Measurements from ENCODE around the gene PDCD4. TPM values are rescaled to one million over a fixed set of nuclear protein-coding genes. Genes with fewer than 3 reads are reported as not detected.
A peak's percentile ranks its signal among the peaks of the same experiment; 100 is the strongest.

Gene PDCD4
- total RNA-seq, 4 donors from 2014 or later = 17.4 to 157 (median 138) TPM

DNA sequence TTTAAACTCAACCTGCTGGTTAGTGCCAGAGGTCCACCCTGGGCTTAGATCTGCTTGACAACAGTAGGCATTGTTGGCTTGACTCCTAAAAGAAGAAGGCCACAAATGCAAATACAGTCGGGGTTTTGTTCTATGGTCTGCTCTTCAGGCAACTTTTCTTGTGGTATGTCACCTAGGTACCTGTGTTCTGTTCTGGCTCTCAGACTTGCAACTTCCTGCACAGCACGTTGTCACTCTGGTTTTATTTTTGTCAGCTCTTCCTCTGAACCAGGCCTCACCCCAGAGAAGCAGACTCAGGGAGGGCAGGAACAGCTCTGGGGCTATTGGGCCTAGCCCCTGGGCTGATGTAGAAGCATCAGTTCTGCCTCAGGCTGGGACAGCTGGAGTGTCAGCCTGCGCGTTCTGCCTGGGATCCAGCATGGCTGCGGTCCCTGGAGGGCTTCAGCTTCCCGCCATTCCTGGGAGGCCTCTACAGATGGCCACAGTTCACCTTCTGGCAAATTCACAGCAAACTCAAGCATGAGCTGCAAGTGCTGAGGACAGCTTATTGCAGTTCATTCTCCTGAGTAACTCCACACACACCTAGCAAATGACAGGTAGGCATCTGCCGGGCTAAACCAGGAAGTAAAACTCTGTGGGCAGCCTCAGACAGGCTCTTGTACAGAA is 11.0 kb upstream of the PDCD4 start:
- H3K9me3 ChIP-seq = no peaks in the 10 kb centered on the region
- intact Hi-C loops (cut with DNase I; ENCODE audit: low total_unique reads) = no loop called here
- H3K27ac ChIP-seq = peak overlapping the region; percentile 74 to 80
- no peaks in the 10 kb centered on the region for H3K4me1 ChIP-seq
- TF ChIP-seq POLR2A (IDR thresholded peaks at IDR 0.05) = no peak
- TF ChIP-seq, protein P1, sequence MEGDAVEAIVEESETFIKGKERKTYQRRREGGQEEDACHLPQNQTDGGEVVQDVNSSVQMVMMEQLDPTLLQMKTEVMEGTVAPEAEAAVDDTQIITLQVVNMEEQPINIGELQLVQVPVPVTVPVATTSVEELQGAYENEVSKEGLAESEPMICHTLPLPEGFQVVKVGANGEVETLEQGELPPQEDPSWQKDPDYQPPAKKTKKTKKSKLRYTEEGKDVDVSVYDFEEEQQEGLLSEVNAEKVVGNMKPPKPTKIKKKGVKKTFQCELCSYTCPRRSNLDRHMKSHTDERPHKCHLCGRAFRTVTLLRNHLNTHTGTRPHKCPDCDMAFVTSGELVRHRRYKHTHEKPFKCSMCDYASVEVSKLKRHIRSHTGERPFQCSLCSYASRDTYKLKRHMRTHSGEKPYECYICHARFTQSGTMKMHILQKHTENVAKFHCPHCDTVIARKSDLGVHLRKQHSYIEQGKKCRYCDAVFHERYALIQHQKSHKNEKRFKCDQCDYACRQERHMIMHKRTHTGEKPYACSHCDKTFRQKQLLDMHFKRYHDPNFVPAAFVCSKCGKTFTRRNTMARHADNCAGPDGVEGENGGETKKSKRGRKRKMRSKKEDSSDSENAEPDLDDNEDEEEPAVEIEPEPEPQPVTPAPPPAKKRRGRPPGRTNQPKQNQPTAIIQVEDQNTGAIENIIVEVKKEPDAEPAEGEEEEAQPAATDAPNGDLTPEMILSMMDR (IDR thresholded peaks at IDR 0.05) = no peak
- H3K27me3 ChIP-seq = no peaks in the 10 kb centered on the region
- H3K36me3 ChIP-seq = no peaks in the 10 kb centered on the region
- DNase-seq = no peak
- H3K4me3 ChIP-seq = no peak overlapping the region

DNA sequence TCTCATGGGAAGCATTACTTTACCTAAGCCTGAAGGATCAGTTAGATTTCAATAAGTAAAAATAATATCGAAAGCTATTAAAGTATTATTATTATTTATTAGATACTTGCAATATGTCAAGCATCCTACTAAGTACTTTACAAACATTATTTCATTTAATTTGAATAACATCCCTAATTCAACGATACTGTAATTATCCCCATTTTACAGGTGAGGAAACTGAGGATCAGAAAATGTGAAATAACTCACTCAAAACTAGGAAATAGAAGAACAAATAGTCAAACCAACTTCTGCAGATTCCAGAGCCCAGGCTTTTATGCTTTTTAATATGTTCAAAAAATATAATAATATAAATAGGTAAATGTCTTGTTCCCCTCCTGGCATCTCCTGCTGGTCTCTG is 10.3 kb upstream of the PDCD4 start:
- H3K9me3 ChIP-seq = no peaks in the 10 kb centered on the region
- H3K27ac ChIP-seq = peak overlapping the region in 1 of 2 donors; percentile 80
- peaks cover 0 to 7% of the 10 kb centered on the region in 2 donors for H3K4me1 ChIP-seq
- H3K36me3 ChIP-seq = no peaks in the 10 kb centered on the region
- H3K27me3 ChIP-seq = no peaks in the 10 kb centered on the region
- H3K4me3 ChIP-seq = no peak overlapping the region
- intact Hi-C loops (cut with DNase I; ENCODE audit: low total_unique reads) = no loop called here
- DNase-seq = no peak
- no peak for TF ChIP-seq POLR2A (IDR thresholded peaks at IDR 0.05)
- TF ChIP-seq, protein P1 (IDR thresholded peaks at IDR 0.05) = no peak

DNA sequence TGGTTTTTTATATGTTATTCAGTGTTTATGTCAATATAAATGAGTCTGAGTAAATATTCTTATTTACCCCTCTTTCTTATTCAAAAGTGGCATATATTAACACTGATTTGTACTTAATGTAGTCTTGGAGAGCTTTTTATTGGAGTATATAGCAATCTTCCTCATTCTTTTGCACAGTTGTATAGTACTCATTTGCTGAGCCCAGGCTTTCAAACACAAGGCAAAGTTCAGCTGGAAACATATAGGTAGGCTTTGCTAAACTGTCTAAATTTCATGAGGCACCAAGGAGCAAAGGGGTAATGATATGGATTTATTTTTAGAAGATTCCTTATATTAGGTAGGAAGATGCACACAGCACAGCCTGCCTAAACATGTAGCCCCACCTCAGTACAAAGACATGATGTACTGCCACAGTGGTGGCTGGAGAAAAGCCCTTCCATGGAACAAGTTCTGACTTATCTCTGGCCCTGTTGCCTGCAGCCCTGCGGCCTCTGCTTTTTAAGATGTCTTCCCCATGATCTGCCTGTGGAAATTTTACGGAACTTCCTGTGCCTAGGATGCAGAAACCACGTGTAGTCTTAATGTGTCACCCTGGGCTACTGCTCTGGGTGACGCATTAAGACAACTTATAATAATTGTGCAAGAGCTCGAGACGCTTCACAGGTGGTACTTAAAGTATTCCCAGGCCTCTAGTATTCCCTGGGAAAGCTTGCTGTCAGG is 9.6 kb upstream of the PDCD4 start:
- H3K27ac ChIP-seq = no peak overlapping the region
- no peaks in the 10 kb centered on the region for H3K36me3 ChIP-seq
- peaks cover 0 to 7% of the 10 kb centered on the region in 2 donors for H3K4me1 ChIP-seq
- no peak for DNase-seq
- no peak overlapping the region for H3K4me3 ChIP-seq
- intact Hi-C loops (cut with DNase I; ENCODE audit: low total_unique reads) = no loop called here
- TF ChIP-seq, protein P1 (IDR thresholded peaks at IDR 0.05) = no peak
- no peak for TF ChIP-seq POLR2A (IDR thresholded peaks at IDR 0.05)
- no peaks in the 10 kb centered on the region for H3K27me3 ChIP-seq
- no peaks in the 10 kb centered on the region for H3K9me3 ChIP-seq

DNA sequence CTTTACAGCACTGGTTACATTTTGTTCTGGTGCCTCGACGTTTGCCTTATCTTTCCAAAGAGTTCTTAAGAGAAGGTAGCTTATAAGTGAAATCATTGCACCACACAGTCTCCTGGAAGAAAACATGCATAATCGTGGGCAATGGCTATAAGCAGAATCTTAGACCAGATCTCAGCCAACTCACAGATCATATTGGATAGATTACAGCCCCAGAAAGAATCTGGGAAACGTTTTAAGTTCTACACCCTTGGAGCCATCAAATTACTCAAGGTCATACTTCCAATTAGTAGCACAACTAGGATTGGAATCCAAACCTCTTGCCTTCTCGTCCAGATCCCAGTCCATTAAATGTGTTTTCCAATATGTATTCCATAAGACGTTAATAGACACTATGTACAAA is 8.8 kb upstream of the PDCD4 start:
- H3K36me3 ChIP-seq = no peaks in the 10 kb centered on the region
- no peaks in the 10 kb centered on the region for H3K27me3 ChIP-seq
- no peak for TF ChIP-seq POLR2A (IDR thresholded peaks at IDR 0.05)
- TF ChIP-seq, protein P1 (IDR thresholded peaks at IDR 0.05) = no peak
- DNase-seq = no peak
- H3K4me3 ChIP-seq = no peak overlapping the region
- peaks cover 0 to 7% of the 10 kb centered on the region in 2 donors for H3K4me1 ChIP-seq
- intact Hi-C loops (cut with DNase I; ENCODE audit: low total_unique reads) = no loop called here
- no peaks in the 10 kb centered on the region for H3K9me3 ChIP-seq
- peak overlapping the region in 1 of 2 donors; percentile 67 for H3K27ac ChIP-seq

DNA sequence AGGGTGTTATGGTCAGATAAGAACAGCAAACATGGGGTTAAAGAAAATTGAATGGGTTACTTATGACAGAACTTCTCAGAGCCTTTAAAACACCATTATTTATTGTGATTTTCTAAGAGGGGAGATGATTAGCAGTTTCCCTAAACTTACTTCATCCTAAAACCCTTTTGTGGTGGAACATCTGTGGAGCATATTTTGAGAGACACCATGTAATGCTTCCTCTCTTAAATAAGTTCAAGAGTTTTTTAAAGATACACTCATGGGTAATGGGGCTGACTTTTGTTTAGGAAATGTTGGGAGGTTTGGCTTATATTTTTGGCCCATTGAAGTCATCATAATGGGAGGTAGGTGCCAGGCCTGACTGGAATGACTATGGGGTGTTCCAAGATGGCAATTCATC is 8.4 kb upstream of the PDCD4 start:
- Histone ChIP-seq H3K27me3 (no peaks in the 10 kb centered on the region), H3K27ac (peak overlapping the region; percentile 67 to 74), H3K4me3 (no peak overlapping the region), H3K9me3 (no peaks in the 10 kb centered on the region), H3K36me3 (no peaks in the 10 kb centered on the region), H3K4me1 (peaks cover 0 to 7% of the 10 kb centered on the region in 2 donors)
- no peak for DNase-seq
- TF ChIP-seq, protein P1 (IDR thresholded peaks at IDR 0.05) = no peak
- no peak for TF ChIP-seq POLR2A (IDR thresholded peaks at IDR 0.05)
- intact Hi-C loops (cut with DNase I; ENCODE audit: low total_unique reads) = no loop called here
